ENCODE results near the gene LTV1. TPM values are rescaled to one million over a fixed set of nuclear protein-coding genes. Genes with fewer than 3 reads are reported as not detected.

Gene LTV1
- total RNA-seq, 1 experiment from 2014 or later: 20.7 TPM

GRCh38 chr6:143901885-143902750 is 59.0 kb downstream of the LTV1 start:
- Histone ChIP-seq H2AFZ (ENCODE audit: low read length) (no peak overlapping the region), H3K4me2 (ENCODE audit: low read length) (no peak overlapping the region), H3K9me3 (ENCODE audit: low read length) (no peaks in the 10 kb centered on the region), H3K79me2 (ENCODE audit: low read length) (no peaks in the 10 kb centered on the region), H3K4me1 (ENCODE audit: insufficient read depth, low read length) (no peaks in the 10 kb centered on the region), H3K4me3 (ENCODE audit: low read length) (no peak overlapping the region), H3K27me3 (ENCODE audit: low read length) (no peaks in the 10 kb centered on the region), H4K20me1 (ENCODE audit: low read length) (no peaks in the 10 kb centered on the region), H3K9me2 (replicated peaks; ENCODE audit: low read length) (no peaks in the 10 kb centered on the region), H3K9ac (ENCODE audit: low read length) (no peak overlapping the region), H3K36me3 (ENCODE audit: low read depth, low read length) (no peaks in the 10 kb centered on the region), H3K27ac (ENCODE audit: low read length) (no peak overlapping the region), H3F3A (ENCODE audit: low read length, unreplicated experiment) (no peaks in the 10 kb centered on the region)
- CTCF ChIA-PET: interaction anchor here (0.7 kb wide), 1 partner anchor 38 kb away, joined by 4 read pairs; no protein-coding TSS in a partner anchor
- no TSS peak for BruUV-seq (replicated peaks)
- ATAC-seq (no peak), DNase-seq (no peak)
- TF ChIP-seq CTCF (conservative IDR thresholded peaks at IDR 0.05; ENCODE audit: low read depth, low read length): no peak
- no peak for TF ChIP-seq EZH2phosphoT487 (IDR thresholded peaks at IDR 0.05; ENCODE audit: borderline replicate concordance, low read length)
- no peak for TF ChIP-seq EZH2 (IDR thresholded peaks at IDR 0.05; ENCODE audit: low read length, unreplicated experiment)
- intact Hi-C loops (cut with micrococcal nuclease): no loop called here
- POLR2A ChIA-PET (ENCODE audit: unreplicated experiment): no interaction called here

- no peaks in the 10 kb centered on the region for H3K4me1 ChIP-seq (ENCODE audit: insufficient read depth, low read length)
- no peak overlapping the region for H3K4me2 ChIP-seq (ENCODE audit: low read length)
- no peak overlapping the region for H3K27ac ChIP-seq (ENCODE audit: low read length)
- CTCF ChIA-PET: interaction anchor here (0.7 kb wide), 1 partner anchor 37 kb away, joined by 4 read pairs; no protein-coding TSS in a partner anchor
- intact Hi-C loops (cut with micrococcal nuclease): no loop called here
- H3K27me3 ChIP-seq (ENCODE audit: low read length): no peaks in the 10 kb centered on the region
- no peaks in the 10 kb centered on the region for H3K9me3 ChIP-seq (ENCODE audit: low read length)
- H3K9me2 ChIP-seq (replicated peaks; ENCODE audit: low read length): no peaks in the 10 kb centered on the region
- no peak overlapping the region for H2AFZ ChIP-seq (ENCODE audit: low read length)
- ATAC-seq: no peak
- H3F3A ChIP-seq (ENCODE audit: low read length, unreplicated experiment): no peaks in the 10 kb centered on the region
- H3K4me3 ChIP-seq (ENCODE audit: low read length): no peak overlapping the region
- POLR2A ChIA-PET (ENCODE audit: unreplicated experiment): no interaction called here
- H4K20me1 ChIP-seq (ENCODE audit: low read length): no peaks in the 10 kb centered on the region
- no peaks in the 10 kb centered on the region for H3K36me3 ChIP-seq (ENCODE audit: low read depth, low read length)
- no TSS peak for BruUV-seq (replicated peaks)
- no peak overlapping the region for H3K9ac ChIP-seq (ENCODE audit: low read length)
- no peak for DNase-seq
- no peaks in the 10 kb centered on the region for H3K79me2 ChIP-seq (ENCODE audit: low read length)
- TF ChIP-seq EZH2phosphoT487 (IDR thresholded peaks at IDR 0.05; ENCODE audit: borderline replicate concordance, low read length) (no peak), CTCF (conservative IDR thresholded peaks at IDR 0.05; ENCODE audit: low read depth, low read length) (no peak)
Measured at GRCh38 chr6:143902827-143903226, 59.7 kb downstream of the LTV1 start.

- Histone ChIP-seq H3K79me2 (ENCODE audit: low read length) (no peaks in the 10 kb centered on the region), H3K4me2 (ENCODE audit: low read length) (no peak overlapping the region), H3K9me3 (ENCODE audit: low read length) (no peaks in the 10 kb centered on the region), H3K4me3 (ENCODE audit: low read length) (no peak overlapping the region), H3K27me3 (ENCODE audit: low read length) (no peaks in the 10 kb centered on the region), H3F3A (ENCODE audit: low read length, unreplicated experiment) (no peaks in the 10 kb centered on the region), H2AFZ (ENCODE audit: low read length) (no peak overlapping the region), H3K27ac (ENCODE audit: low read length) (no peak overlapping the region), H3K9ac (ENCODE audit: low read length) (no peak overlapping the region), H3K36me3 (ENCODE audit: low read depth, low read length) (no peaks in the 10 kb centered on the region), H3K4me1 (ENCODE audit: insufficient read depth, low read length) (no peaks in the 10 kb centered on the region), H3K9me2 (replicated peaks; ENCODE audit: low read length) (no peaks in the 10 kb centered on the region), H4K20me1 (ENCODE audit: low read length) (no peaks in the 10 kb centered on the region)
- no peak for ATAC-seq
- ChIA-PET CTCF (no interaction called here), POLR2A (ENCODE audit: unreplicated experiment) (no interaction called here)
- TF ChIP-seq CTCF (conservative IDR thresholded peaks at IDR 0.05; ENCODE audit: low read depth, low read length) (no peak), EZH2phosphoT487 (IDR thresholded peaks at IDR 0.05; ENCODE audit: borderline replicate concordance, low read length) (no peak), EZH2 (IDR thresholded peaks at IDR 0.05; ENCODE audit: low read length, unreplicated experiment) (no peak)
- intact Hi-C loops (cut with micrococcal nuclease): no loop called here
- DNase-seq: no peak
- no TSS peak for BruUV-seq (replicated peaks)
Measured at GRCh38 chr6:143911028-143911427, 67.9 kb downstream of the LTV1 start.
